OCI-LY1 (cell line): ENCODE data around the gene LRRC36.

Experiments used
- H2AFZ ChIP-seq: fragments of 200-600 bp; sonication (generic), shearing (Covaris generic); 2 replicates; pipeline ENCODE4 v1.6.0; 2014; ENCODE audit warnings: antibody characterized with exemption, mild to moderate bottlenecking, low read length
- H3F3A ChIP-seq: fragments of 200-600 bp; sonication (generic), shearing (Covaris generic); 2 replicates; pipeline ENCODE4 v1.6.0; 2014; ENCODE audit warnings: mild to moderate bottlenecking, antibody characterized with exemption, low read length, moderate library complexity; ENCODE audit not compliant: insufficient read depth
- H3K27ac ChIP-seq: fragments of 200-600 bp; sonication (generic); 2 replicates; pipeline ENCODE4 v1.5.1; 2014; ENCODE audit warnings: low read length, mixed run types, mild to moderate bottlenecking, low read depth; ENCODE audit not compliant: poor library complexity, severe bottlenecking
- H3K27me3 ChIP-seq: fragments of 200-600 bp; sonication (generic); 2 replicates; pipeline ENCODE4 v1.6.0; 2014; ENCODE audit warnings: antibody characterized with exemption, mild to moderate bottlenecking, low read length, moderate library complexity; ENCODE audit not compliant: insufficient read depth
- H3K36me3 ChIP-seq: fragments of 200-600 bp; sonication (generic); 2 replicates; pipeline ENCODE4 v1.6.1; 2014; ENCODE audit warnings: mild to moderate bottlenecking, antibody characterized with exemption, low read length, moderate library complexity, mixed read lengths; ENCODE audit not compliant: insufficient read depth
- H3K4me1 ChIP-seq: fragments of 200-600 bp; sonication (generic); 2 replicates; pipeline ENCODE4 v1.5.1; 2014; ENCODE audit warnings: mild to moderate bottlenecking, low read length, moderate library complexity; ENCODE audit not compliant: insufficient read depth, severe bottlenecking
- H3K4me2 ChIP-seq: fragments of 200-600 bp; sonication (generic), shearing (Covaris generic); 2 replicates; pipeline ENCODE4 v1.6.1; 2014; ENCODE audit warnings: low read length
- H3K4me3 ChIP-seq: fragments of 200-600 bp; sonication (generic); 2 replicates; pipeline ENCODE4 v1.5.1; 2014; ENCODE audit warnings: low read length, low read depth, mild to moderate bottlenecking, mixed read lengths; ENCODE audit not compliant: poor library complexity, severe bottlenecking
- H3K79me2 ChIP-seq: fragments of 200-600 bp; shearing (Covaris generic); 2 replicates; pipeline ENCODE4 v1.6.1; 2016; ENCODE audit warnings: mixed run types, low read length, mixed read lengths; ENCODE audit not compliant: insufficient read depth
- H3K9ac ChIP-seq: fragments of 200-600 bp; sonication (generic), shearing (Covaris generic); 2 replicates; pipeline ENCODE4 v1.6.1; 2014; ENCODE audit warnings: mild to moderate bottlenecking, low read length, mixed read lengths
- H3K9me2 ChIP-seq: fragments of 200-600 bp; sonication (generic), shearing (Covaris generic); 2 replicates; pipeline ENCODE4 v1.6.1; 2014; ENCODE audit warnings: low read depth, mild to moderate bottlenecking, low read length, mixed read lengths
- H3K9me3 ChIP-seq: fragments of 200-600 bp; shearing (Covaris generic); 2 replicates; pipeline ENCODE4 v1.6.1; 2014; ENCODE audit warnings: low read length, mixed read lengths
- H4K20me1 ChIP-seq: fragments of 200-600 bp; sonication (generic), shearing (Covaris generic); 2 replicates; pipeline ENCODE4 v1.6.0; 2016; ENCODE audit warnings: mild to moderate bottlenecking, low read length; ENCODE audit not compliant: insufficient read depth
- CTCF ChIP-seq: fragments of 200-600 bp; sonication (generic), shearing (Covaris generic); IDR thresholded peaks from 2 replicates; pipeline ENCODE4 v1.5.1; 2017; ENCODE audit warnings: mild to moderate bottlenecking, antibody characterized with exemption, low read length, moderate library complexity, mixed read lengths
- EZH2 ChIP-seq: fragments of 200-600 bp; sonication (generic), shearing (Covaris generic); IDR thresholded peaks from 2 replicates; pipeline ENCODE4 v1.8.0; 2017; ENCODE audit warnings: borderline replicate concordance, mixed run types, mild to moderate bottlenecking, antibody characterized with exemption, low read length, moderate library complexity, mixed read lengths

The LRRC36 gene

GRCh38 chr16:67299269-67299668 is 27.3 kb upstream of the LRRC36 start:
- Histone ChIP-seq H3K79me2 (no peaks in the 10 kb centered on the region), H2AFZ (no peak overlapping the region), H3K27ac (no peak overlapping the region), H4K20me1 (no peaks in the 10 kb centered on the region), H3K36me3 (no peaks in the 10 kb centered on the region), H3K4me1 (no peaks in the 10 kb centered on the region), H3K27me3 (peaks cover 11% of the 10 kb centered on the region; the same call in 1 of the 2 replicates), H3K9me3 (no peaks in the 10 kb centered on the region), H3F3A (no peaks in the 10 kb centered on the region), H3K4me2 (no peak overlapping the region), H3K9me2 (no peaks in the 10 kb centered on the region), H3K4me3 (no peak overlapping the region), H3K9ac (no peak overlapping the region)
- no peak for TF ChIP-seq CTCF
- no peak for TF ChIP-seq EZH2

GRCh38 chr16:67301080-67301782 is 25.4 kb upstream of the LRRC36 start:
- H3K4me2 ChIP-seq: no peak overlapping the region
- no peaks in the 10 kb centered on the region for H3K9me3 ChIP-seq
- H3K27me3 ChIP-seq: peaks cover 14% of the 10 kb centered on the region; the same call in 1 of the 2 replicates
- no peaks in the 10 kb centered on the region for H3K9me2 ChIP-seq
- H3K4me3 ChIP-seq: no peak overlapping the region
- H3K79me2 ChIP-seq: no peaks in the 10 kb centered on the region
- no peak overlapping the region for H3K9ac ChIP-seq
- no peaks in the 10 kb centered on the region for H3F3A ChIP-seq
- H2AFZ ChIP-seq: no peak overlapping the region
- no peaks in the 10 kb centered on the region for H3K4me1 ChIP-seq
- no peaks in the 10 kb centered on the region for H4K20me1 ChIP-seq
- no peak for TF ChIP-seq CTCF
- no peak for TF ChIP-seq EZH2
- no peak overlapping the region for H3K27ac ChIP-seq
- H3K36me3 ChIP-seq: no peaks in the 10 kb centered on the region; the same call in 1 of the 2 replicates

- Histone ChIP-seq H3K9me3 (no peaks in the 10 kb centered on the region), H3K27ac (no peak overlapping the region), H3F3A (no peaks in the 10 kb centered on the region)
These were observed 24.5 kb upstream of the LRRC36 start for GRCh38 chr16:67302076-67302475.

More at GRCh38 chr16:67302076-67302475, 24.5 kb upstream of the LRRC36 start:
- H3K79me2 ChIP-seq: no peaks in the 10 kb centered on the region
- TF ChIP-seq CTCF (no peak), EZH2 (no peak)
- no peak overlapping the region for H3K9ac ChIP-seq
- H3K36me3 ChIP-seq: no peaks in the 10 kb centered on the region; the same call in 1 of the 2 replicates
- H3K4me1 ChIP-seq: no peaks in the 10 kb centered on the region
- no peaks in the 10 kb centered on the region for H3K9me2 ChIP-seq
- no peaks in the 10 kb centered on the region for H4K20me1 ChIP-seq
- H3K27me3 ChIP-seq: peaks cover 14% of the 10 kb centered on the region; the same call in 1 of the 2 replicates
- no peak overlapping the region for H3K4me2 ChIP-seq
- H2AFZ ChIP-seq: no peak overlapping the region
- H3K4me3 ChIP-seq: no peak overlapping the region
